Type B pancreatic cell (in vitro differentiated cells): ENCODE data around the gene TOX3. TPM values are rescaled to one million over a fixed set of nuclear protein-coding genes. Genes with fewer than 3 reads are reported as not detected.

ENCODE experiments used
- DNase-seq: peaks from one replicate; pipeline ENCODE4 v3.0.0; 2021; ENCODE audit warnings: mixed read lengths; ENCODE audit not compliant: unreplicated experiment; ENCODE audit errors: extremely low spot score
- H3K27ac Mint-ChIP-seq: 2 replicates; pipeline ENCODE4 v1.8.0; 2021; ENCODE audit warnings: mild to moderate bottlenecking, mixed read lengths
- H3K27me3 Mint-ChIP-seq: 2 replicates; pipeline ENCODE4 v1.8.0; 2021; ENCODE audit warnings: mixed read lengths
- H3K36me3 Mint-ChIP-seq: 2 replicates; pipeline ENCODE4 v1.8.0; 2021; ENCODE audit warnings: mixed read lengths
- H3K4me1 Mint-ChIP-seq: one replicate; pipeline ENCODE4 v1.8.0; 2021; ENCODE audit warnings: mixed read lengths; ENCODE audit not compliant: unreplicated experiment
- H3K4me3 Mint-ChIP-seq: 2 replicates; pipeline ENCODE4 v1.8.0; 2021; ENCODE audit warnings: mild to moderate bottlenecking, mixed read lengths
- H3K9me3 Mint-ChIP-seq: 2 replicates; pipeline ENCODE4 v1.8.0; 2021; ENCODE audit warnings: mixed read lengths
- total RNA-seq: library from RNA; stranded (reverse); gene quantifications from 2 replicates; pipeline ENCODE4 v1.2.1, GENCODE V29; 2021; ENCODE audit warnings: low replicate concordance
- TF ChIP-seq, protein P1 (sequence below): fragments of 200-600 bp; sonication (generic); conservative IDR thresholded peaks from 2 replicates; pipeline ENCODE4 v1.5.0; 2021; ENCODE audit warnings: antibody characterized with exemption, mild to moderate bottlenecking

Gene TOX3
- total RNA-seq, 1 donor from 2014 or later, result 18.4 TPM

DNA sequence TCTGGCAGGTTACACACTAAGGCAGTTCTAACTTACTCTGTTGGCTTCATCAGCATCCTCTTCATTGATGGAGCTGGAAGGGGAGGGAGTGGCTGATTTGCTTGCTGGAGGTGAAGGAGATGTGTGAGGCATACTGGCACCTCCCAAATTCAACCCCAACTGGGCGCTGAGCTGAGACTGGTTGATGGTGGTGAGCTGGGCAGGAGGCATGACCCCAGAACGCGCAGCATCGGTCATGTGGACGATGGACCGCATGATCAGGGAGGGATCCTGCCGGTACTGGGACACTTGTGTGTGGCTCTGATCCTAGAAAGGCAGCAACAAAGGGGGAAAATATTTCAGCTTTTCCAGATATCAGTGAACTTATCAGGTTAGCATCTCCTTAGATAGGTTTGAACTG is 96.7 kb downstream of the TOX3 start:
- TF ChIP-seq, protein P1, sequence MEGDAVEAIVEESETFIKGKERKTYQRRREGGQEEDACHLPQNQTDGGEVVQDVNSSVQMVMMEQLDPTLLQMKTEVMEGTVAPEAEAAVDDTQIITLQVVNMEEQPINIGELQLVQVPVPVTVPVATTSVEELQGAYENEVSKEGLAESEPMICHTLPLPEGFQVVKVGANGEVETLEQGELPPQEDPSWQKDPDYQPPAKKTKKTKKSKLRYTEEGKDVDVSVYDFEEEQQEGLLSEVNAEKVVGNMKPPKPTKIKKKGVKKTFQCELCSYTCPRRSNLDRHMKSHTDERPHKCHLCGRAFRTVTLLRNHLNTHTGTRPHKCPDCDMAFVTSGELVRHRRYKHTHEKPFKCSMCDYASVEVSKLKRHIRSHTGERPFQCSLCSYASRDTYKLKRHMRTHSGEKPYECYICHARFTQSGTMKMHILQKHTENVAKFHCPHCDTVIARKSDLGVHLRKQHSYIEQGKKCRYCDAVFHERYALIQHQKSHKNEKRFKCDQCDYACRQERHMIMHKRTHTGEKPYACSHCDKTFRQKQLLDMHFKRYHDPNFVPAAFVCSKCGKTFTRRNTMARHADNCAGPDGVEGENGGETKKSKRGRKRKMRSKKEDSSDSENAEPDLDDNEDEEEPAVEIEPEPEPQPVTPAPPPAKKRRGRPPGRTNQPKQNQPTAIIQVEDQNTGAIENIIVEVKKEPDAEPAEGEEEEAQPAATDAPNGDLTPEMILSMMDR, result no peak

DNA sequence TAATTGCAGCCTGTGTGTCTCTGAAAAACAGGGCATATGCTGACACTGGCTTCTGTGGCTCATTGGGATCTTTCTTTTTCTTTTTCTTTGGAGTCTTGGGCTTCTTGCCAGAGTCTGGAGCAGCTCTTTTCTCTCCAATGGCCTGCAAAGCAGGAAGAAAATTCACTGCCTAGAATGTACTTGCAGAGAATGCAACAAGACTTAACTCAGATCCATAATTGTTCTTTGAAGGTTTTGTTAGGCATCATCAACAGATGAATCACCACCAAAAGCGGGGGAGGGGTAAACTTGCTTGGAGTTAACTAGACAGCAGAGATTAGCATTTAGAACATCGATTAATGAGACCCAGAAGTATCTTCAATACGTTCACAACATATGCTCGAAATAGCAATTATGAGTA is 100.9 kb downstream of the TOX3 start:
- DNase-seq, result no peak
- H3K27me3 Mint-ChIP-seq, result peaks cover 66% of the 10 kb centered on the region
- TF ChIP-seq, protein P1, result no peak
- peaks cover 20% of the 10 kb centered on the region for H3K36me3 Mint-ChIP-seq
- H3K9me3 Mint-ChIP-seq, result no peaks in the 10 kb centered on the region
- H3K4me1 Mint-ChIP-seq, result peaks cover 6% of the 10 kb centered on the region
- no peak overlapping the region for H3K27ac Mint-ChIP-seq
- H3K4me3 Mint-ChIP-seq, result no peak overlapping the region

More for the DNA sequence above, 96.7 kb downstream of the TOX3 start:
- Mint-ChIP-seq H3K27ac (no peak overlapping the region), H3K36me3 (peaks cover 17% of the 10 kb centered on the region), H3K27me3 (peaks cover 75% of the 10 kb centered on the region), H3K4me3 (no peak overlapping the region), H3K4me1 (peaks cover 12% of the 10 kb centered on the region), H3K9me3 (no peaks in the 10 kb centered on the region)
- no peak for DNase-seq

DNA sequence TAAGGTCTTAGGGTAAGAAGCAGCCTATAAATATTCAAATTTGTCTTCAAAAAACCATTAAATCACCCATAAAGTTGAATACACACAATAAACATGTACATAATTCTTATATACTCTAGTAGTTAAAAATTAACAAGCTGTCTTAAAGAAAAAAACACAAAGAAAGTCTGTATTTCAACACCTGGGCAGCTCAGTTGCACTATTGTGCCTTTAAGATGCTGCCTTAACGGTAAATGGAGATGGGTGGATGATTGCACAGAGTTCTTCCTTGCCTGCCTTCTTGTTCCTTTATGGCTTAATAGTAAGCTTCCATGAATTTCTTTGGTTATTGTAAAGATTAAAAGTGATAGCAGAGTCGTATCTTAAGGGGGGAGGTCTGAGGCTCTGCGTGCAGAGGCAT is 105.1 kb downstream of the TOX3 start:
- no peak overlapping the region for H3K27ac Mint-ChIP-seq
- TF ChIP-seq, protein P1, result no peak
- H3K4me1 Mint-ChIP-seq, result peaks cover 6% of the 10 kb centered on the region
- H3K27me3 Mint-ChIP-seq, result peaks cover 46% of the 10 kb centered on the region
- no peaks in the 10 kb centered on the region for H3K9me3 Mint-ChIP-seq
- H3K4me3 Mint-ChIP-seq, result no peak overlapping the region
- H3K36me3 Mint-ChIP-seq, result peaks cover 18% of the 10 kb centered on the region
- DNase-seq, result no peak

DNA sequence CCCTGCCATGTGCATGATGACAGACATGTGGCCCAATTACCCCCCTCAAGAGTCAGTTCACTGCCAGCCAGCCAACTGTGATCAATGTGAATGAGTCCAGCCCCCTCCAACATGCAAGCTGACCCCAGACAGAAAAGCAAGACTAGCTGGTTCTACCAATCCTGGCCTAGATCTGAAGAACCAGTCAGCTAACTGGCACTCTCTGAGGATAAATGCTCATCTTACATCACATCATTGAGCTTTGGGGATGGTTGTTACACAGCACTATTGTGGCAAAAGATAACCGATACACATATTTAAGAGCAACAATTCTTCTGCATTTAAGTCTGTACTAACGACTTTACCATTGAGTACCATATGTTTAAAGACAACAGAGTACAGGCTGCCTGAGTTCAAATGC is 106.7 kb downstream of the TOX3 start:
- no peak overlapping the region for H3K27ac Mint-ChIP-seq
- H3K36me3 Mint-ChIP-seq, result peaks cover 18% of the 10 kb centered on the region
- no peak for DNase-seq
- H3K9me3 Mint-ChIP-seq, result no peaks in the 10 kb centered on the region
- TF ChIP-seq, protein P1, result no peak
- peaks cover 45% of the 10 kb centered on the region for H3K27me3 Mint-ChIP-seq
- H3K4me1 Mint-ChIP-seq, result peaks cover 5% of the 10 kb centered on the region
- H3K4me3 Mint-ChIP-seq, result no peak overlapping the region

DNA sequence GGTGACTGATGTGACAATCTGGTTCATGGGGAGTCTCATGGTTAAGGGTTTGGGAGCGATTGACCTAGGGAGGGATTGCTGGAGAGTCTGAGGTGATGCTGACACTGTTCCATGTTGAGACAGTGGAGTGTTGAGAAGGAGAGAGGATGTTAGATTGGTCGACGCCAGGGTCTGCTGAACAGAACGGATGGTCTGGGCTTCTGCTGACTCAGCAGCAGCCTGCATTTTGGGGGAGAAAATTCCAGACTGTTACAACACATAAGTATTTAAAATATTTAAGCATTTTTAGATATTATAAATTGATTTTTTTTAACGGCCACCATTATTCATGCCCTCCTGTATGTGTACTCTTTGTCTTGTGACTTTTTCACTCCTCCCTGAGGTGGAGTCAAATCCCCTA is 107.2 kb downstream of the TOX3 start:
- Mint-ChIP-seq H3K4me1 (peaks cover 6% of the 10 kb centered on the region), H3K9me3 (no peaks in the 10 kb centered on the region), H3K27ac (no peak overlapping the region), H3K36me3 (peaks cover 18% of the 10 kb centered on the region), H3K4me3 (no peak overlapping the region), H3K27me3 (peaks cover 41% of the 10 kb centered on the region)
- TF ChIP-seq, protein P1, result no peak
- no peak for DNase-seq

DNA sequence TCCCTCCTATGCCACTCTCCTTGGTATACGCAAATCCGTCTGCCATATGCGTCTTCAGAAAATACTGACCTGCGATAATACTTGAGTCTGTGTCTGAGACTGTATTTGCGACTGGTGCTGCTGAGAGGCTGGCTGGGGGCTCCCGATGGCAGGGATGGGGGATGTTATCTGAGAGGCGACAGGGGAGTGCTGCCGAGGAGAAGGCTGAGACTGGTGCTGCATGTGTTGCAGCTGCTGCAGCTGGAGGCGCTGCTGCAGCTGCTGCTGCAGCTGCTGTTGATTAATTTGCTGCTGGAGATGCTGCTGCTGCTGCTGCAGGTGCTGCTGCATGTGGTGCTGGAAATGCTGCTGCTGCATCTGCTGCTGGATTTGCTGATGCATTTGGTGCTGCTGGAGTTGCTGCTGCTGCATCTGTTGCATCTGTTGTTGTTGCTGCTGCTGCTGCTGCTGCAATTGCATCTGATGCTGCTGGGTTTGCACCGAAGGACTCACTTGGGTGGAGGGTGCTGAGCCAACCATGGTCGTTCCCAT is 107.7 kb downstream of the TOX3 start:
- no peak overlapping the region for H3K4me3 Mint-ChIP-seq
- TF ChIP-seq, protein P1, result no peak
- no peaks in the 10 kb centered on the region for H3K9me3 Mint-ChIP-seq
- no peak for DNase-seq
- H3K4me1 Mint-ChIP-seq, result peaks cover 6% of the 10 kb centered on the region
- no peak overlapping the region for H3K27ac Mint-ChIP-seq
- H3K27me3 Mint-ChIP-seq, result peaks cover 43% of the 10 kb centered on the region
- H3K36me3 Mint-ChIP-seq, result peaks cover 18% of the 10 kb centered on the region
